IPS-18a (cell line): ENCODE results near the gene CNOT6.

Source experiments
- H3K27ac ChIP-seq: one replicate; pipeline ENCODE4 v1.5.1; 2013; ENCODE audit warnings: low read length
- H3K27me3 ChIP-seq: one replicate; pipeline ENCODE4 v1.6.1; 2013; ENCODE audit warnings: mild to moderate bottlenecking, low read length; ENCODE audit not compliant: control insufficient read depth, insufficient read depth
- H3K36me3 ChIP-seq: one replicate; pipeline ENCODE4 v1.6.1; 2013; ENCODE audit warnings: low read depth, low read length; ENCODE audit not compliant: control insufficient read depth
- H3K4me1 ChIP-seq: one replicate; pipeline ENCODE4 v1.6.1; 2013; ENCODE audit warnings: low read depth, low read length; ENCODE audit not compliant: control insufficient read depth
- H3K4me3 ChIP-seq: one replicate; pipeline ENCODE4 v1.5.1; 2013; ENCODE audit warnings: low read length
- H3K9ac ChIP-seq: one replicate; pipeline ENCODE4 v1.6.1; 2013; ENCODE audit warnings: mild to moderate bottlenecking, low read length, moderate library complexity
- H3K9me3 ChIP-seq: one replicate; pipeline ENCODE4 v1.6.1; 2013; ENCODE audit warnings: low read depth, low read length; ENCODE audit not compliant: control insufficient read depth

The CNOT6 gene

GRCh38 chr5:180606215-180606785 lies 112.1 kb downstream of the CNOT6 start:
- no peak overlapping the region for H3K4me3 ChIP-seq
- H3K27me3 ChIP-seq: no peaks in the 10 kb centered on the region
- H3K9ac ChIP-seq: no peak overlapping the region
- H3K9me3 ChIP-seq: no peaks in the 10 kb centered on the region
- H3K36me3 ChIP-seq: no peaks in the 10 kb centered on the region
- H3K27ac ChIP-seq: no peak overlapping the region
- H3K4me1 ChIP-seq: no peaks in the 10 kb centered on the region

GRCh38 chr5:180607861-180608571 lies 113.8 kb downstream of the CNOT6 start:
- no peaks in the 10 kb centered on the region for H3K9me3 ChIP-seq
- no peaks in the 10 kb centered on the region for H3K4me1 ChIP-seq
- H3K4me3 ChIP-seq: no peak overlapping the region
- no peaks in the 10 kb centered on the region for H3K36me3 ChIP-seq
- no peak overlapping the region for H3K27ac ChIP-seq
- H3K9ac ChIP-seq: no peak overlapping the region
- H3K27me3 ChIP-seq: no peaks in the 10 kb centered on the region

- no peaks in the 10 kb centered on the region for H3K4me1 ChIP-seq
- no peaks in the 10 kb centered on the region for H3K27me3 ChIP-seq
- H3K4me3 ChIP-seq: no peak overlapping the region
- H3K27ac ChIP-seq: no peak overlapping the region
- H3K36me3 ChIP-seq: no peaks in the 10 kb centered on the region
- H3K9me3 ChIP-seq: no peaks in the 10 kb centered on the region
- H3K9ac ChIP-seq: no peak overlapping the region
These were observed 114.6 kb downstream of the CNOT6 start for GRCh38 chr5:180608572-180609310.

GRCh38 chr5:180609386-180609785 lies 115.2 kb downstream of the CNOT6 start:
- no peak overlapping the region for H3K9ac ChIP-seq

GRCh38 chr5:180609817-180610550 lies 115.8 kb downstream of the CNOT6 start:
- Histone ChIP-seq H3K27ac (no peak overlapping the region), H3K9me3 (no peaks in the 10 kb centered on the region), H3K27me3 (no peaks in the 10 kb centered on the region), H3K36me3 (no peaks in the 10 kb centered on the region), H3K4me3 (no peak overlapping the region), H3K4me1 (no peaks in the 10 kb centered on the region), H3K9ac (no peak overlapping the region)

More at GRCh38 chr5:180609386-180609785, 115.2 kb downstream of the CNOT6 start:
- H3K4me3 ChIP-seq: no peak overlapping the region
- no peaks in the 10 kb centered on the region for H3K4me1 ChIP-seq
- H3K36me3 ChIP-seq: no peaks in the 10 kb centered on the region
- H3K9me3 ChIP-seq: no peaks in the 10 kb centered on the region
- H3K27me3 ChIP-seq: no peaks in the 10 kb centered on the region
- no peak overlapping the region for H3K27ac ChIP-seq

GRCh38 chr5:180611140-180611850 lies 117.1 kb downstream of the CNOT6 start:
- H3K4me1 ChIP-seq: no peaks in the 10 kb centered on the region
- H3K36me3 ChIP-seq: no peaks in the 10 kb centered on the region
- H3K4me3 ChIP-seq: no peak overlapping the region
- no peak overlapping the region for H3K27ac ChIP-seq
- H3K9ac ChIP-seq: no peak overlapping the region
- no peaks in the 10 kb centered on the region for H3K9me3 ChIP-seq
- no peaks in the 10 kb centered on the region for H3K27me3 ChIP-seq

GRCh38 chr5:180612683-180613082 lies 118.5 kb downstream of the CNOT6 start:
- Histone ChIP-seq H3K9ac (no peak overlapping the region), H3K36me3 (no peaks in the 10 kb centered on the region), H3K4me1 (no peaks in the 10 kb centered on the region), H3K4me3 (no peak overlapping the region), H3K9me3 (no peaks in the 10 kb centered on the region), H3K27ac (no peak overlapping the region), H3K27me3 (no peaks in the 10 kb centered on the region)

GRCh38 chr5:180613188-180613813 lies 119.1 kb downstream of the CNOT6 start:
- Histone ChIP-seq H3K4me3 (no peak overlapping the region), H3K4me1 (no peaks in the 10 kb centered on the region), H3K9me3 (no peaks in the 10 kb centered on the region), H3K27me3 (peaks cover 2% of the 10 kb centered on the region), H3K9ac (no peak overlapping the region), H3K36me3 (no peaks in the 10 kb centered on the region), H3K27ac (no peak overlapping the region)

GRCh38 chr5:180613814-180614188 lies 119.6 kb downstream of the CNOT6 start:
- Histone ChIP-seq H3K27me3 (peaks cover 6% of the 10 kb centered on the region), H3K36me3 (no peaks in the 10 kb centered on the region), H3K27ac (no peak overlapping the region), H3K9ac (no peak overlapping the region), H3K9me3 (no peaks in the 10 kb centered on the region), H3K4me3 (no peak overlapping the region), H3K4me1 (no peaks in the 10 kb centered on the region)

- H3K9ac ChIP-seq: peak overlapping the region; percentile 62
- H3K36me3 ChIP-seq: no peaks in the 10 kb centered on the region
- peak overlapping the region; percentile 65 for H3K4me3 ChIP-seq
- H3K27me3 ChIP-seq: peaks cover 6% of the 10 kb centered on the region
- no peaks in the 10 kb centered on the region for H3K9me3 ChIP-seq
- H3K27ac ChIP-seq: no peak overlapping the region
- H3K4me1 ChIP-seq: no peaks in the 10 kb centered on the region
These were observed 124.3 kb downstream of the CNOT6 start for GRCh38 chr5:180618487-180618828.
